Jurkat, Clone E6-1 (cell line): ENCODE data around the gene HDDC3. TPM values are rescaled to one million over a fixed set of nuclear protein-coding genes. Genes with fewer than 3 reads are reported as not detected.

Experiments used
- DNase-seq: peaks from one replicate; pipeline ENCODE4 v3.0.0-alpha.2; 2011; ENCODE audit warnings: low read depth, low spot score
- H3K4me3 ChIP-seq: 2 replicates; pipeline ENCODE4 v1.5.1; 2011; ENCODE audit warnings: mild to moderate bottlenecking, low read length, control low read depth, moderate library complexity
- polyA plus RNA-seq: library from polyadenylated mRNA; unstranded; fragments of >200 nt; gene quantifications from one replicate; pipeline ENCODE4 v1.2.1, GENCODE V29; 2012; ENCODE audit warnings: missing spikeins; ENCODE audit not compliant: insufficient read length, insufficient read depth

HDDC3 gene, protein sequence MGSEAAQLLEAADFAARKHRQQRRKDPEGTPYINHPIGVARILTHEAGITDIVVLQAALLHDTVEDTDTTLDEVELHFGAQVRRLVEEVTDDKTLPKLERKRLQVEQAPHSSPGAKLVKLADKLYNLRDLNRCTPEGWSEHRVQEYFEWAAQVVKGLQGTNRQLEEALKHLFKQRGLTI
- 26.4 TPM for polyA plus RNA-seq

DNA sequence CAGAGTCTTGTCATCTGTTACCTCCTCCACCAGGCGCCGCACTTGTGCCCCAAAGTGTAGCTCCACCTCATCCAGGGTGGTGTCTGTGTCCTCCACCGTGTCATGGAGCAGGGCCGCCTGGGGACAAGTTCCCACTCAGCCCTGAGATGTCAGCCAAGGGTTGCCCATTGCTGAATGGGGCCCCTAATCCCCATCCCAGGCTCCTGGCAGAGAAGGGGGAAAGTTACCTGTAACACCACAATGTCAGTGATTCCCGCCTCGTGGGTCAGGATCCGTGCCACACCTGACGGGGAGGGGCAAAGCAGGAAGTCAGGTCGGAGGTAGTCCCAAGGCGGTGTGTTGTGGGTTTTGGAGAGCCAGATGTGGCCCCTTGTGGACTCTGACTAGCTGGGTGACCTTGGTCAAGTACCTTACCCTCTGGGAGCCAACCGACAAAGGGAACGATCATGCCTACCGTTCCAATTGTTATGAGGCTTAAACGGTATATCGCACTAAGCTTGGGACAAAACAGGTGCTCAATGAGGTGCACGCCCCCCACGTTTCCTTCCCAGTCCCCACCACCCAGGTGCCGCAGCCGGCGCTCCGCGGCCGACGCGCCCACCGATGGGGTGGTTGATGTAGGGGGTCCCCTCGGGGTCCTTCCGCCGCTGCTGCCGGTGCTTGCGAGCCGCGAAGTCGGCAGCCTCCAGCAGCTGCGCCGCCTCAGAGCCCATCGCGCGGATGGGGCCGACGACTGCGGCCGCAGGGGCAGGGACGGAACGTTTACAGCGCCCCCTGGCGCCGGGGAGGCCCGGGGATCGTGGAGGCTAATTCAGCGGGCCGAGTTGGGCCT, at the start of gene HDDC3:
Gene HDDC3, minus strand, starts transcription at position 722 of the 832 bp plus-strand sequence. Its CDS starts 9 bp downstream, at position 713.
- peak; percentile 85 for DNase-seq
- peak within 1 kb of the TSS; percentile 99 for H3K4me3 ChIP-seq

DNA sequence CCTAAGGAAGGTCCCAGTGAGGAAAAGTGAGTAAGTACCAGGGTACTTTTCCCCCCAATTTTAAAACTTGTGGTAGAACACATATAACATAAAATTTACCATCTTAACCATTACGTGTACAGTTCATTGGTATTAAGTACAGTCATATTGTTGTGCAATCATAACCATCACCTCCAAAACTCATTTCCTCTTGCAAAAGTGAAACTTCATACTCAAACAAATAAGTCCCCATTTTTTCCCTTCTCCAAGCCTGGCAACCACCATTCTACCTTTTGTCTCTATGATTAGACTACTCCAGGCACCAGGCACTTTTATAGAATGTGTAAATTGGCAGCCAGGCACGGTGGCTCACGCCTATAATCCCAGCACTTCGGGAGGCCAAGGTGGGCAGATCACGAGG, 49.8 kb upstream of the HDDC3 start:
- DNase-seq: no peak
- no peak overlapping the region for H3K4me3 ChIP-seq

DNA sequence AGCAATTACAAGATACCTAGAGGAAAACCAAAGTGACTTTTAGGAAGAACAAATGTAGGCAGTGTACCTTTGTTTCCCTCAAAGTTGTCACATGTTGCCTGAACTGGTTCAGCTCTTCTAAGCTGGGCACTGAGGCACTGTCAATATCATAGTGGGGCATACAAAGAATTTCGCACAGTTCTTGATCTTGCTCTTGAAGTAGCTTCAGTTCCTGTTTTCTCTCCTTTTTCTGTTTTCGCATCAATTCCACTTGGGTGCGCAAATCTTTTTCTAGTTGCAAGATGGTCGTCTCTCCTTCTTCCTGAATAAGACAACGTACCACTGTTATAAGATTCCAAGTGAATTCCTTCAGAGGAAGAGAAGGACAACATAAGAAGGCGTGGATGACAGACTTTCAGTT, 49.3 kb upstream of the HDDC3 start:
- H3K4me3 ChIP-seq: no peak overlapping the region
- no peak for DNase-seq

DNA sequence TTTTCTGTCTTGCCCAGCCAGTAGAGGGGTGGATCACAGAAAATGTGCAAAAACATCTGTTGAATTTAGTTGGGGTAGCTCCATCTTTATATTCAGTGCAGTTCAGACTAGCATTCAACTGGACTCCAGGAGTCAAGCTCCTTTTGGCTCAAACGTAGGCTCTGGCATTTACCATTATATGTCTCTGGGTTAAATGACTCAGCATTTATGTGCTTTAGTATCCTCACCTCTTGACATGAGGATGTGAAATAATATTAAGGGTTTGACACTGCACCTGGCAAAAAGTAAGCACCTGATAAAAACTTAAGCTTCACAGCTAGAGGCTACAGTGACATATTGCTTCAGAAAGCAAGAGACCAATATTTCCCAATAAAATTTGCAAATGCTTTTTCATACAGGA, 47.2 kb upstream of the HDDC3 start:
- no peak overlapping the region for H3K4me3 ChIP-seq
- no peak for DNase-seq

DNA sequence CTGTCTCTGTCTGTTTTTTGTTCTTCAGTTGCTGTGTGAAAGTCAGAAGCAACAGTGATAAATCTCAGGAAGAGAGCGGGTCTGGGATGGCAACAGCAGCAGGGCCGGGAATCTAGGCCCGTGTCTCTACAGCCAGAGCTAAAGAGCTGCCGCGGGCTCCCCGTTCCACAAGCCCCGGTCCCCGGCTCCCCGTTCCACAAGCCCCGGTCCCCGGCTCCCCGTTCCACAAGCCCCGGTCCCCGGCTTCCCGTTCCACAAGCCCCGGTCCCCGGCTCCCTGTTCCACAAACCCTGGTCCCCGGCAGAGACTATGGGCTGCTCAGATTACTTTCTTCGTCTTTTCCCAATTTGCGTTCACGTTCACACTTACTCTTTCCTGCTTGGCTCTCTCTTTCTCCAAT, 41.9 kb upstream of the HDDC3 start:
- H3K4me3 ChIP-seq: no peak overlapping the region
- no peak for DNase-seq

DNA sequence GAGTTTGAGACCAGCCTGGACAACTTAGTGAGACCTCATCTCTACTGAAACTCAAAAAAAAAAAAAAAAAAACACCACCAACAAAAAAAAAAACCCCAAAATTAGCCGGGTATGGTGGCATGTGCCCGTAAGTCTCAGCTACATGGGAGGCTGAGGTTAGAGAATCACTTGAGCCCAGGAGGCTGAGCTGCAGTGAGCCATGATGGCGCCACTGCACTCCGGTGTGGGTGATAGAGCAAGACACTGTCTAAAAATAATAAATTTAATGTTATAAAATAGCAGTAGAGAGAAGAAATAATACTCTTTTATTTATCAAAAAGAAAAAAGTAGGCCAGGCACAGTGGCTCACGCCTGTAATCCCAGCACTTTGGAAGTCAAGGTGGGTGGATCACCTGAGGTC, 39.8 kb upstream of the HDDC3 start:
- H3K4me3 ChIP-seq: no peak overlapping the region
- no peak for DNase-seq

DNA sequence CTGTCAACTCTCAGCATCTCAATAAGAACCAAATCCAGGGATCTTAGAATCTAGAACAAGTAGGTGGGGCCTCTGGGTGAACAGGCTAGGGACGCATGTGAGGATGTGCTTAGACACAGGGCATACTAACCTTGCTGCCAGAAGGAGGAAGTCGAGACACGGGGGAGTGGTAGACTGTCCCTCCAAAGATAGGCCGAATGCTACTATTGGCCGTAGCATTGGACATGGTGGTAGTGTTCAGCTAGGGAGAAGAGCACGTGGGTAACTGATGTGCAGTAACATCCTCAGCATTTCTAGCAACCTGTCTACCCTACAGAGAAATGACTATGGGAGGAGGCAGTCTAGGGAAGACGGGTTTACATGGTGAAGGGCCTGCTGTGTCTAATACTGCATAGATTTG, 37.9 kb upstream of the HDDC3 start:
- H3K4me3 ChIP-seq: no peak overlapping the region
- no peak for DNase-seq

DNA sequence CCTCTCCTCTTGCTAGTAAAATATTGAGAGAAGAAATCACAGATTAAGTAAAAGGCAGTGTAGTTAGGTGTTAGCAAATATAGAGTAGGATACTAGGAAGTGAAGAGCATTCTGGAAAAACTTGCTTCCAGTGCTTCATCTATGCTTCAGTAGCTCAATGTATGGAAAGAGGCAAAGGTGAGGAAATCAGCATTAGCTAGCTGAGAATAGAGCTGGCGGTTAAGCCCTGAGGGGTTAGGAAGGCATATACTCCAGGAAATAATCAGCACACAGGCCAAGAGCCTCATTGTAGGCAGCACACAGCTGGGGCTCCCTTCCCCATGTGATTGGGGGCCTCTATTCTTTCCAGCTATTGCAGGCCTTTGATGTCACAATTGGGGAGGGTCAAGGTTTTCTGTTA, 36.1 kb upstream of the HDDC3 start:
- DNase-seq: no peak
- no peak overlapping the region for H3K4me3 ChIP-seq

DNA sequence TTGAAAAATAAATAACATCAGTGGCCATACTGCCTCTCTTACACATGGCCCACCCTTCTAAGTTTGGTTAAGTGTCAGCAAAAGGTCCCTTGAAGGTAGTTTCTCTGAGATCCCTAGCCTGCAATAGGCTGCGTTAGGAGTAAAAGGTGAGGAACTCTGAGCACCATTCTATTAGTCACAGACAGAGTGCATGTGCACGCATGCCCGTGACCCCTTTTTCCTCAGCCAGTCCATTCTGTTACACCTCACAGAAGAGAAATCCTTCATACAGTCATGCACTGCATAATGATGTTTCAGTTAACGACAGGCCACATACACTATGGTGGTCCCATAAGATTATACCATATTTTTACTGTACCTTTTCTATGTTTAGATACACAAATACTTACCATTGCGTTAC, 34.9 kb upstream of the HDDC3 start:
- H3K4me3 ChIP-seq: no peak overlapping the region
- DNase-seq: no peak

DNA sequence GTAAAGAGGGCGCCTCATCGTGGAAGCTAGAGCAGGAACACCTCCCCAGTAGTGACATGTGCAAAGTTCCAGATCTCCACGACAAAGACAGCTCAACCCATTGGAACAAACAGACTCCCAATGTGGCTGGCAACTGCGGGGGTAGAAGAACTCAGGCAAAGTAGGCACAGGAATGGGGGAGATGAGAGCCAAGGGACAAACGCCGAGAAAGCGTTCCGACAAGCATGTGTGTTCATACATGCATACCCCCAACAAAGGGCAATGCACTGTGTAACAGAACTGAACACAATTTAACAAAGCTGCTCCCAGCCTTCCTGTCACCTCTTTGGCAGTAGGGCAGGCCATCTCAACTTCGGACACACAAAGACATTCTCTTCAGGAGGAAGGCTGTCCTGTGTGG, 33.9 kb upstream of the HDDC3 start:
- DNase-seq: no peak
- H3K4me3 ChIP-seq: no peak overlapping the region

DNA sequence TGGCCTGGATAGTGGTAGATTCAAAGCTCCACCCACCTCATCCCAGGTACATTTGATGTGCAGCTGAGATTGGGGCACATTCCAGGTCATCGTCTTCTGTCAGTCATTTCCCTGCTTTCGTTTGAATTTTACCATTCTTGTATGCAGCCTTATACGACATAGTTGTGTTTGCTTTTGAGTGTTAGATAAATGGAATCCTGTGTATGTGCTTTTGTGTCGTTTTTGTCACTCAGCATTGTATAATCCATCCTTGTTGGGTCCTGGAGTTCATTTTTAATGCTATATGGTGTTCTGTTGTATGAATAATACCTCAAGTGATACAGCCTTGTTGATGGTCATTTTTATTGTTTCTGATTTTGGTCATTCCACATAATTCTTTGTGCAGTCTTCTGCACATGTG, 29.7 kb upstream of the HDDC3 start:
- DNase-seq: no peak
- H3K4me3 ChIP-seq: no peak overlapping the region

DNA sequence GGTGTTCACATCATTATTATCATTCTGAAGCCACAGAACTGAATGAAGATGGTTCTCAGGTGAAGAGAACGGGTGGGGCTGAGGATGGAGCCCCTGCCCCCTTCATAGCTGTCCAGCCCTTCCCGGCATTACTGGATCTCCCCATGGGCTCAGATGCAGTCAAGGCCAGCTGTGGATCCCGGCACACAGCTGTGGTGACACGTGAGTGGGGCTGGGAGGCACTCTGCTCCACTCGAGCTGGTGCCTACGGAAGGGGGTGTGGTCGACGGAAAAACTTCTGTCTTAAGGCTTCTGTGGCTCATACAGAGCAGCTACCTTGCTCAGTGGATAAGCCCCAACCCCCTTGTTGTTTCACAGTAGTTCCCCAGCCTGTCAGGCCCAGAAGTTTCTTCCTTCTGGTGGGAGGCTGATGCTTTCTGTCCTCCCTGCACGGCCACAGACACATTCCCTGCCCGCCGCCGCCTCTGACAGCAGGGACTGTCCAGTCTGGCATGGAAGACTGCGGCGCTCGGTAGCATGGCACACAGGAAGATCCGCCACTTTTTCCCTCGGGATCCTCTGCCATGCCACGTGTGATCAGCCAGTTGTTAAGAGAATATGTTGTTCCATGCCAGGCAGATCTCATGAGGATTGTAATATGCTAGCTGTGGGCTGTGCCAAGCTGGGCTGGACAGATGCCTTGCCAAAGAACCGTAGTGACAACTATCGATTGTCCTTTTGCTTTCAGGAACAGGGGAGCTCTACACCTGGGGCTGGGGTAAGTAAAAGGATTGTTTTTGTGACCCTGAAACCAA, 28.1 kb upstream of the HDDC3 start:
- no peak for DNase-seq
- no peak overlapping the region for H3K4me3 ChIP-seq

DNA sequence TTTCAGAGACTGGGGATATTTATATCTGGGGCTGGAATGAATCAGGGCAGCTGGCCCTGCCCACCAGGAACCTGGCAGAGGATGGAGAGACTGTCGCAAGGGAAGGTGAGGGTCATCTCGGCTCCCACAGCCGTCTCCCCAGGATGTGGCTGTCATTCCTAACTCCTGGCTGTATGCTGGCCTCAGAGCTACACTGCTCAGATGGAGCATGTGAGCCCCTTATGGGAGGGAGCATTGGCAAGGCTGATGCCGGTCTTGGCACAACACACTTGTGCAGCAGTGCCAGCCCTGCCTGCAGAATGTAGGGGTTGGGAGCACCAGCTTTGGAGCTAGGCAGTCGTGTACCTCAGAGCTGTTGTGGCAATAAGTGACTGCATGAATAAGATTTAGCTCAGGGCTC, 27.5 kb upstream of the HDDC3 start:
- H3K4me3 ChIP-seq: no peak overlapping the region
- DNase-seq: no peak

DNA sequence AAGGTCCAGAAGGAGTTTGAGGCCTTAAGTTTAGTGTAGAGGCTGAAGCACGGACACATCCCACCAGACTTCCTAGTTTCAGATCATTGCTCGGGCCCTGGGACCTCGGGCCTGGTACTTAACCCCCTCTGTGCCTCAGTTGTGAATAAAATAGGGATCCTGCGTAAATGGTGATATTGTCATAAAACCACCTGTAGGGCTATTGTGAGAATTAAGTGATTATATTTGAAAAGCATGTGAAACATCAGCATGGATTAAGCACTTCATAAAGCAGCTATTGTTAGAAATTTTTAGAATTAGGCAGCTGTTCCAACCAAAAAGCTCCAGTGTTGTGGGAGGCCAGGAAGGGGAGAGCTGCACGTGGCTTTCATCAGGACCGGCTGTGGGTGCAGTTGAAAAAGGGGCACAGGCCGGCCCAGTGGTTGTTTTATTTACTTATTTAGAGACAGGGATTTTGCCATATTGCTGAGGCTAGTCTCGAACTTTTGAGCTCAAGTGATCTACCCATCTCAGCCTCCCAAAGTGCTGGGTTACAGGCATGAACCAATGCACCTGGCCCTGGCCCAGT, 26.8 kb upstream of the HDDC3 start:
- DNase-seq: no peak

DNA sequence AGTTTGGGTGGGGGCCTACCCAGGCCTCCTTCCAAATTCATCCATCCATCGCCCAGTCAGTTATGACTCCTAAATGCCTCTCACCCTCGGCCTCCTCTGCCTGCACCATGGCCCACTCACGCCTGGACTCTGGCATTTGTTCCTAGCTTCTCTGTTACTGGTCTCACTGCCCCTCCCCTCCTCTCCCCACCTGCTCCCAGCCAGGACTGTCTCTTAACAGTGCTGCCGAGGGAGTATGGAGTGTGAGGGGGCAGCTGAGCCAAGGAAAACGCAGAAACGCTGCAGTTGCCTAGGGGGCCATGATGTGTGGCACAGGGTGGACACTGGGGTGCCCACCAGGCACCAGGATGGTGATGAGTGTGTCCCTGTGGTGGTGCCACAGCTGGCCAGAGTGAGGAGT, 25.4 kb upstream of the HDDC3 start:
- DNase-seq: no peak
- H3K4me3 ChIP-seq: no peak overlapping the region

More for the DNA sequence above, 26.8 kb upstream of the HDDC3 start:
- H3K4me3 ChIP-seq: no peak overlapping the region

DNA sequence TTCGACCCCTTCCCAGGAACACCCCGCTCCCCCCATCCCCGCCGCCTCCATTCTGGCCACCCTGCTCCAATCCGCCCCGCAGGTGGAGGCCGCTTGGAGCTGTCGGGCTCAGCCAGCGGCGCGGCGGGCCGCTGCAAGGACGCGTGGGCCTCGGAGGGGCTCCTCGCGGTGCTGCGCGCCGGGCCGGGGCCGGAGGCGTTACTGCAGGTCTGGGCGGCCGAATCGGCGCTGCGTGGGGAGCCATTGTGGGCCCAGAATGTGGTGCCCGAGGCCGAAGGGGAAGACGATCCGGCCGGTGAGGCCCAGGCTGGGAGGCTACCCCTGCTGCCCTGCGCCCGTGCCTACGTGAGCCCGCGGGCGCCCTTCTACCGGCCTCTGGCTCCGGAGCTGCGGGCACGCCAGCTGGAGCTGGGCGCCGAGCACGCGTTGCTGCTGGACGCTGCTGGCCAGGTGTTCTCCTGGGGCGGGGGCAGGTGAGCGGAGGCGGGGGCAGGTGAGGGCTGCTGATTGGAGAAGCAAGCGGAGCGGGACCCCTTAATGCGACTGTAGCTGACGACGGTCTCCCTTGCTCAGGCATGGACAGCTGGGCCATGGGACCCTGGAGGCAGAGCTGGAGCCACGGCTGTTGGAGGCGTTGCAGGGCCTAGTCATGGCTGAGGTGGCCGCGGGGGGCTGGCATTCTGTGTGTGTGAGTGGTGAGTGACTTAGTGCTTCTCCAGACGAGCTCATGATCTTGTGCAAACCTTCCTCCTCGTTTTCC, 24.9 kb upstream of the HDDC3 start:
- no peak for DNase-seq
- no peak overlapping the region for H3K4me3 ChIP-seq

DNA sequence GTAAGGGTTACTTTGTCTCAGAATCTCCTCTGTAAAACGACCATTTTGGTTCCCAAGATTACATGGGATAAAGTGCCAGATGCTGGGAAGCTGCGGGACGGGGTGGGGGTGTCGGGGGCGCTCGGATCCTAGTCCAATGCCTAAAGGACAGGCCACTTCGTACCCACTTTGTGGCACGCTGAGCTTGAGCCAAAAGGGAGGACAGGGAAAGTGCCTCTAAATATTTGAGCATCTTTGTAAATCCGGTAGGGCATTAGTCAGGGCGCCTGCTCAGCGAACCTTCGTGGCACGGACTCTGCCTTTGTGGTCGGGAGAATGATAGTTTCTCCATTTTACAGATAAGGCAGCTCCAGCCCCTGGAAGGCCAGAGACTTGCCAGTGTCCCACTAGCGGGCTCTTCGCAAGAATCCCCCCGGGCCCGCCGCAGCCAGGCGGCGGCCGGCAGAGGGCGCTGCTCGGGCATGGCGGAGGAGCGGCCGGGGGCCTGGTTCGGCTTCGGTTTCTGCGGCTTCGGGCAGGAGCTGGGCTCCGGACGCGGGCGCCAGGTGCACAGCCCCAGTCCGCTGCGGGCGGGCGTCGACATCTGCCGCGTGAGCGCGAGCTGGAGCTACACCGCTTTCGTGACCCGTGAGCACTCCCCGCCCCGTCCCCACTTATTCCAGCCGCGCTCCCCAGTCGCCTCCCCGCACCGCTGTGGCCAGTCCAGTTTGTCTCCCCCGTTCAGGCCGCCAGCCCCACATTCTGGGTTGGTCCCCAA, 24.1 kb upstream of the HDDC3 start:
- H3K4me3 ChIP-seq: peak overlapping the region; percentile 87
- no peak for DNase-seq

DNA sequence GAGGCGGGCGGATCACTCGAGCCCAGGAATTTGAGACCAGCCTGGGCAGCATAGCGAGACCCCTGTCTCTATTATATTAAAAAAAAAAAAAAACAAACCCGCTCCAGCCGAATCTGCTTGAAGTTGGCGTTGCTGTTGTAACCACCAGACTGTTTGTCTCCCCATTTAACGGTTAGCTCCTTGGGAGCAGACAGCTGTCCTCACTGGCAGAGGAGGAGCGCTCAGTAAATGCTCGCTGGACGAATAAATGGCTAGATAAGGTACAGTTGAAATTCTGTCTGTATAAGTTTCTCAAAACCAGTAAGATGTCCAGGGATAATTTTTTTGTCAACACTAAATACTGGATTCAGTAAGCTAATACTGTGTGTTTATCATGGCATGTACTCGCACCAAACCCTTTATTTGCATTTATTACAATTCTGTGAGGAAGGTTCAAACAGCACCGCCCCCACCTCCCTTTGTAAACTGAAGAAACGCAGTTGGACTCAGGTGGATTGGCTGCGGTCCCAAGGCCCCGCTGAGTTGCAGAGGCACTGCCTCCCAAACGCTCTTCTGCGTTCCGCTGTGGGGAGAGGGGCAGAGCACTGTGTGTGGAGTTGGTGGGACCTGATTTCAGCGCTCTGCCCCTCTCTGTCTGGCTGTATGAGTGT, 23.4 kb upstream of the HDDC3 start:
- DNase-seq: no peak
- H3K4me3 ChIP-seq: peak overlapping the region; percentile 87
